Trophoblast cell (in vitro differentiated cells and primary cell): ENCODE results near the gene FOLR1.

Source experiments
- DNase-seq, 2 donors: peaks; one replicate each; pipeline ENCODE4 v3.0.0-alpha.2; 2016
- H2AFZ ChIP-seq: 2 replicates; pipeline ENCODE4 v1.6.1; 2013; ENCODE audit warnings: low read length, moderate library complexity, mild to moderate bottlenecking; ENCODE audit not compliant: insufficient read depth, poor library complexity
- H2AK5ac ChIP-seq: 2 replicates; pipeline ENCODE4 v1.6.1; 2013; ENCODE audit warnings: mild to moderate bottlenecking, low read length
- H2BK120ac ChIP-seq: 2 replicates; pipeline ENCODE4 v1.6.1; 2013; ENCODE audit warnings: low read length, mild to moderate bottlenecking, moderate library complexity; ENCODE audit not compliant: insufficient read depth, poor library complexity
- H2BK12ac ChIP-seq: 2 replicates; pipeline ENCODE4 v1.6.1; 2013; ENCODE audit warnings: mild to moderate bottlenecking, low read length, moderate library complexity
- H2BK5ac ChIP-seq: 2 replicates; pipeline ENCODE4 v1.6.1; 2013; ENCODE audit warnings: low read length, low read depth, moderate library complexity, mild to moderate bottlenecking; ENCODE audit not compliant: poor library complexity
- H3K14ac ChIP-seq: 2 replicates; pipeline ENCODE4 v1.6.1; 2013; ENCODE audit warnings: mild to moderate bottlenecking, low read length
- H3K18ac ChIP-seq: 2 replicates; pipeline ENCODE4 v1.6.1; 2013; ENCODE audit warnings: mild to moderate bottlenecking, low read length
- H3K23ac ChIP-seq: 2 replicates; pipeline ENCODE4 v1.6.1; 2013; ENCODE audit warnings: low read length
- H3K27ac ChIP-seq: 2 replicates; pipeline ENCODE4 v1.5.1; 2013; ENCODE audit warnings: low read depth, mild to moderate bottlenecking, inconsistent platforms, low read length, moderate library complexity
- H3K27me3 ChIP-seq: 2 replicates; pipeline ENCODE4 v1.6.1; 2013; ENCODE audit warnings: inconsistent platforms, mild to moderate bottlenecking, low read length, moderate library complexity; ENCODE audit not compliant: insufficient read depth
- H3K36me3 ChIP-seq, 2 experiments: 1 replicate in 1 of 2; 2 replicates in 1 of 2; pipeline ENCODE4 v1.6.1; 2013; ENCODE audit warnings: low read length in 2 of 2, mild to moderate bottlenecking in 2 of 2, moderate library complexity in 1 of 2; ENCODE audit not compliant: insufficient read depth in 2 of 2, control insufficient read depth in 1 of 2
- H3K4ac ChIP-seq: 2 replicates; pipeline ENCODE4 v1.6.1; 2013; ENCODE audit warnings: low read depth, mild to moderate bottlenecking, low read length, moderate library complexity
- H3K4me1 ChIP-seq, 2 experiments: 1 replicate in 1 of 2; 2 replicates in 1 of 2; pipeline ENCODE4 v1.6.1; 2013; ENCODE audit warnings: low read length in 2 of 2, mild to moderate bottlenecking in 2 of 2, moderate library complexity in 1 of 2; ENCODE audit not compliant: insufficient read depth in 2 of 2, control insufficient read depth in 1 of 2
- H3K4me2 ChIP-seq: 2 replicates; pipeline ENCODE4 v1.6.1; 2013; ENCODE audit warnings: inconsistent platforms, mild to moderate bottlenecking, low read length, moderate library complexity
- H3K4me3 ChIP-seq: 2 replicates; pipeline ENCODE4 v1.5.1; 2013; ENCODE audit warnings: mild to moderate bottlenecking, low read depth, low read length, inconsistent platforms
- H3K79me1 ChIP-seq: one replicate; pipeline ENCODE4 v1.6.1; 2013; ENCODE audit warnings: low read length
- H3K79me2 ChIP-seq: 2 replicates; pipeline ENCODE4 v1.6.1; 2013; ENCODE audit warnings: low read length, mild to moderate bottlenecking; ENCODE audit not compliant: control insufficient read depth, insufficient read depth, poor library complexity
- H3K9ac ChIP-seq: 2 replicates; pipeline ENCODE4 v1.6.1; 2013; ENCODE audit warnings: mild to moderate bottlenecking, low read length
- H3K9me3 ChIP-seq: 2 replicates; pipeline ENCODE4 v1.6.1; 2013; ENCODE audit warnings: low read depth, mild to moderate bottlenecking, control low read depth, inconsistent platforms, low read length; ENCODE audit not compliant: insufficient read depth
- H4K12ac ChIP-seq: 2 replicates; pipeline ENCODE4 v1.6.1; 2013; ENCODE audit warnings: low read depth, mild to moderate bottlenecking, low read length, moderate library complexity
- H4K8ac ChIP-seq: 2 replicates; pipeline ENCODE4 v1.6.1; 2013; ENCODE audit warnings: low read depth, mild to moderate bottlenecking, low read length, moderate library complexity
- H4K91ac ChIP-seq: one replicate; pipeline ENCODE4 v1.6.1; 2013; ENCODE audit warnings: low read depth, mild to moderate bottlenecking, low read length, moderate library complexity
- WGBS: extraction: QIAGEN DNeasy Blood & Tissue Kit; methylation state at CpG from one replicate; pipeline ENCODE4 v1.1.7; 2013; ENCODE audit warnings: missing lambda C conversion rate; ENCODE audit not compliant: insufficient read length, insufficient coverage; ENCODE audit errors: extremely low coverage; 5-methylcytosine and 5-hydroxymethylcytosine counted together

FOLR1 gene

GRCh38 chr11:72229925-72230763 lies 38.2 kb downstream of the FOLR1 start:
- Histone ChIP-seq H3K4me3 (no peak overlapping the region), H3K79me2 (peaks cover 7% of the 10 kb centered on the region), H2BK12ac (no peak overlapping the region), H3K27ac (no peak overlapping the region), H4K8ac (no peak overlapping the region), H2BK120ac (no peak overlapping the region), H3K23ac (no peak overlapping the region), H3K4me1 (peaks cover 5 to 11% of the 10 kb centered on the region in 2 experiments), H3K4ac (no peak overlapping the region), H2BK5ac (no peak overlapping the region), H3K9ac (no peak overlapping the region), H2AFZ (no peak overlapping the region), H2AK5ac (no peak overlapping the region), H3K27me3 (no peaks in the 10 kb centered on the region), H4K12ac (no peak overlapping the region), H3K18ac (no peak overlapping the region), H3K9me3 (peaks cover 2% of the 10 kb centered on the region), H3K79me1 (peaks cover 5% of the 10 kb centered on the region), H3K14ac (no peak overlapping the region), H4K91ac (no peak overlapping the region), H3K4me2 (no peak overlapping the region), H3K36me3 (peaks cover 83 to 87% of the 10 kb centered on the region in 2 experiments)
- no peak for DNase-seq
- no CpG with 5 or more reads among the region's 21 CpGs for WGBS

DNA sequence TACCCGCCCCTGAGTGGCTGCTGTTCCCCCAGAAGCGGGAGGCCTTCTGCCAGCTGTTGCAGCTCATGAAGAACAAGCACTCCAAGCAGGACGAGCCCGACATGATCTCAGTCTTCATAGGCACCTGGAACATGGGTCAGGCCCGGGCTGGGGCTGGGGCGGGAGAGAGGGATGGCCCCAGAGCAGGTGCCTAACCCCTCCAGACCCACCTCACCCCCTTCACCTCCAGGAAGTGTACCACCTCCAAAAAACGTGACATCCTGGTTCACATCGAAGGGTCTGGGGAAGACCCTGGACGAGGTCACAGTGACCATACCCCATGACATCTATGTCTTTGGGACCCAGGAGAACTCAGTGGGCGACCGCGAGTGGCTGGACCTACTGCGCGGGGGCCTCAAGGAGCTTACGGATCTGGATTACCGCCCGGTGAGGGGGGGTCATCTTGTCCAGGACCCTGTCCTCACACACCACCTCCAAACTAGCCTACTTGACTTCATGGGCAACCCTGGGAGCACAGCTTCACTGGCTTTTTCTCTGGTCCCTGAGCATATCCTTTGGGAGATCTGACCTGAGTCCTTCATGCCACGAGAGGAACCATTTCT lies 38.9 kb downstream of the FOLR1 start:
- Histone ChIP-seq H3K4me2 (no peak overlapping the region), H3K4ac (no peak overlapping the region), H3K9ac (no peak overlapping the region), H2BK120ac (no peak overlapping the region), H3K4me1 (peaks cover 0 to 6% of the 10 kb centered on the region in 2 experiments), H3K23ac (no peak overlapping the region), H4K91ac (no peak overlapping the region), H4K8ac (no peak overlapping the region), H3K36me3 (peaks cover 90 to 95% of the 10 kb centered on the region in 2 experiments), H3K18ac (no peak overlapping the region), H3K4me3 (no peak overlapping the region), H2AFZ (no peak overlapping the region), H4K12ac (no peak overlapping the region), H3K27me3 (no peaks in the 10 kb centered on the region), H3K9me3 (peaks cover 2% of the 10 kb centered on the region), H3K79me2 (no peaks in the 10 kb centered on the region), H3K27ac (no peak overlapping the region), H2BK5ac (no peak overlapping the region), H3K14ac (no peak overlapping the region), H3K79me1 (no peaks in the 10 kb centered on the region), H2AK5ac (no peak overlapping the region), H2BK12ac (no peak overlapping the region)
- no peak for DNase-seq
- WGBS, result no CpG with 5 or more reads among the region's 18 CpGs

GRCh38 chr11:72231396-72232259 lies 39.7 kb downstream of the FOLR1 start:
- H3K9ac ChIP-seq, result no peak overlapping the region
- H3K79me2 ChIP-seq, result no peaks in the 10 kb centered on the region
- no peaks in the 10 kb centered on the region for H3K79me1 ChIP-seq
- H3K23ac ChIP-seq, result no peak overlapping the region
- no peak overlapping the region for H2BK120ac ChIP-seq
- no peak overlapping the region for H3K18ac ChIP-seq
- peaks cover 2% of the 10 kb centered on the region for H3K9me3 ChIP-seq
- H3K36me3 ChIP-seq, result peaks cover 90 to 95% of the 10 kb centered on the region in 2 experiments
- H2AFZ ChIP-seq, result no peak overlapping the region
- H3K4me1 ChIP-seq, result peaks cover 0 to 3% of the 10 kb centered on the region in 2 experiments
- H3K27me3 ChIP-seq, result no peaks in the 10 kb centered on the region
- no peak overlapping the region for H4K8ac ChIP-seq
- H2AK5ac ChIP-seq, result no peak overlapping the region
- no peak overlapping the region for H4K91ac ChIP-seq
- no peak overlapping the region for H2BK12ac ChIP-seq
- DNase-seq, result no peak
- H3K4me2 ChIP-seq, result no peak overlapping the region
- no peak overlapping the region for H3K4me3 ChIP-seq
- no peak overlapping the region for H3K14ac ChIP-seq
- H3K27ac ChIP-seq, result no peak overlapping the region
- H4K12ac ChIP-seq, result no peak overlapping the region
- no peak overlapping the region for H3K4ac ChIP-seq
- no peak overlapping the region for H2BK5ac ChIP-seq
- WGBS, result no CpG with 5 or more reads among the region's 9 CpGs

- Histone ChIP-seq H3K36me3 (peaks cover 90 to 96% of the 10 kb centered on the region in 2 experiments), H3K4me2 (no peak overlapping the region), H3K79me2 (no peaks in the 10 kb centered on the region), H3K4me1 (no peaks in the 10 kb centered on the region), H2BK5ac (no peak overlapping the region), H3K27me3 (no peaks in the 10 kb centered on the region), H3K79me1 (no peaks in the 10 kb centered on the region), H3K27ac (no peak overlapping the region), H3K23ac (no peak overlapping the region), H2BK120ac (no peak overlapping the region), H4K12ac (no peak overlapping the region), H4K91ac (no peak overlapping the region), H3K4ac (no peak overlapping the region), H3K14ac (no peak overlapping the region), H3K4me3 (no peak overlapping the region), H4K8ac (no peak overlapping the region), H3K9ac (no peak overlapping the region), H2BK12ac (no peak overlapping the region), H2AFZ (no peak overlapping the region), H2AK5ac (no peak overlapping the region), H3K18ac (no peak overlapping the region), H3K9me3 (peaks cover 2% of the 10 kb centered on the region)
- WGBS, result no CpG with 5 or more reads among the region's 18 CpGs
- no peak for DNase-seq
Measured at GRCh38 chr11:72232260-72233055, 40.5 kb downstream of the FOLR1 start.
